K562 (cell line): ENCODE results near the gene ADGRB2. TPM values are rescaled to one million over a fixed set of nuclear protein-coding genes. Genes with fewer than 3 reads are reported as not detected.

Experiments used
- ARNT ChIP-seq, 2 experiments: fragments of 450-650 bp; IDR thresholded peaks; 2 replicates each; pipeline ENCODE4 v1.6.1; 2016; ENCODE audit warnings: mild to moderate bottlenecking in 1 of 2
- BHLHE40 ChIP-seq: IDR thresholded peaks from 2 replicates; pipeline ENCODE4 v1.6.1; 2011; ENCODE audit warnings: low read length, improper control_type of control experiment
- BRD4 ChIP-seq: fragments of 200-600 bp; sonication (generic); IDR thresholded peaks from 2 replicates; pipeline ENCODE4 v1.6.1; 2017; ENCODE audit warnings: inconsistent platforms
- CCNT2 ChIP-seq: IDR thresholded peaks from 2 replicates; pipeline ENCODE4 v1.6.1; 2011; ENCODE audit warnings: borderline replicate concordance, low read depth, mild to moderate bottlenecking, moderate library complexity, mixed read lengths, low read length; ENCODE audit not compliant: insufficient read length; ENCODE audit errors: extremely low read depth
- CEBPB ChIP-seq: fragments of 450-650 bp; IDR thresholded peaks from 2 replicates; pipeline ENCODE4 v1.6.1; 2016; ENCODE audit warnings: missing genetic modification characterization, missing compliant biosample characterization
- CREBBP ChIP-seq: IDR thresholded peaks from one replicate; pipeline ENCODE4 v1.6.1; 2012; ENCODE audit warnings: low read depth, mild to moderate bottlenecking, control low read depth, inconsistent platforms, low read length
- CREM ChIP-seq: IDR thresholded peaks from 2 replicates; pipeline ENCODE4 v1.6.1; 2014; ENCODE audit warnings: antibody characterized with exemption, low read depth
- ETS2 ChIP-seq: IDR thresholded peaks from 2 replicates; pipeline ENCODE4 v1.6.1; 2016; ENCODE audit warnings: borderline replicate concordance, missing genetic modification characterization, mild to moderate bottlenecking, moderate library complexity, missing compliant biosample characterization; ENCODE audit not compliant: poor library complexity, severe bottlenecking
- GTF2F1 ChIP-seq: IDR thresholded peaks from 2 replicates; pipeline ENCODE4 v1.6.1; 2011; ENCODE audit warnings: low read depth, low read length, improper control_type of control experiment
- KDM4B ChIP-seq, 2 experiments: fragments of 450-650 bp in 1 of 2; sonication (generic) in 1 of 2; IDR thresholded peaks; 2 replicates each; pipeline ENCODE4 v1.6.1; 2016 to 2017; ENCODE audit warnings: borderline replicate concordance in 2 of 2, antibody characterized with exemption in 1 of 2, low read depth in 1 of 2, mild to moderate bottlenecking in 1 of 2
- KLF6 ChIP-seq: fragments of 250-450 bp; sonication (Bioruptor Pico); IDR thresholded peaks from 2 replicates; pipeline ENCODE4 v1.4.0; 2020; ENCODE audit warnings: mild to moderate bottlenecking, moderate library complexity, borderline replicate concordance
- LCOR ChIP-seq: sonication (generic); formaldehyde crosslinking; IDR thresholded peaks from 2 replicates; pipeline ENCODE4 v1.8.0; 2022; ENCODE audit warnings: mild to moderate bottlenecking, missing genetic modification reagents
- NFXL1 ChIP-seq: fragments of 450-650 bp; formaldehyde crosslinking; IDR thresholded peaks from 2 replicates; pipeline ENCODE4 v1.4.0; 2021; ENCODE audit warnings: mild to moderate bottlenecking
- NR1H2 ChIP-seq: sonication (generic); formaldehyde crosslinking; IDR thresholded peaks from 2 replicates; pipeline ENCODE4 v1.4.0; 2020; ENCODE audit warnings: mild to moderate bottlenecking, missing genetic modification reagents
- RBM25 ChIP-seq: fragments of 200-400 bp; formaldehyde crosslinking; IDR thresholded peaks from 2 replicates; pipeline ENCODE4 v1.6.1; 2018; ENCODE audit warnings: low read length, low read depth, moderate library complexity; ENCODE audit not compliant: severe bottlenecking
- ZC3H8 ChIP-seq: fragments of 450-650 bp; IDR thresholded peaks from 2 replicates; pipeline ENCODE4 v1.6.1; 2017
- ZNF24 ChIP-seq: fragments of 450-650 bp; IDR thresholded peaks from 2 replicates; pipeline ENCODE4 v1.6.1; 2016
- ZNF3 ChIP-seq: fragments of 250-450 bp; sonication (Bioruptor Pico); IDR thresholded peaks from 2 replicates; pipeline ENCODE4 v1.5.0; 2021; ENCODE audit warnings: mild to moderate bottlenecking, moderate library complexity
- ZNF699 ChIP-seq: fragments of 250-450 bp; sonication (Bioruptor Pico); IDR thresholded peaks from 2 replicates; pipeline ENCODE4 v1.8.0; 2021; ENCODE audit warnings: mild to moderate bottlenecking, moderate library complexity; ENCODE audit not compliant: insufficient replicate concordance
- ZNF830 ChIP-seq: fragments of 250-450 bp; sonication (Bioruptor Pico); IDR thresholded peaks from 2 replicates; pipeline ENCODE4 v1.5.0; 2021; ENCODE audit warnings: mild to moderate bottlenecking
- polyA plus RNA-seq, 8 experiments: library from polyadenylated mRNA; depleted of rRNA in 4 of 8; stranded (reverse) in 5 of 8; unstranded in 3 of 8; fragments of >200 nt; fragmentation: Nextera tagmentation in 2 of 8; fragmentation: Illumina TruSeq in 1 of 8; extraction: Ambion mirVana in 2 of 8; extraction: Trizol in 1 of 8; gene quantifications; 2 replicates each; pipeline versions ENCODE4 v1.2.1 to v1.2.3, GENCODE V29; 2011 to 2014; ENCODE audit warnings: inconsistent platforms in 1 of 8, missing spikeins in 1 of 8
- total RNA-seq, 7 experiments: library from RNA; depleted of rRNA in 6 of 7; stranded (reverse); fragments of >200 nt in 6 of 7; fragmentation: Illumina TruSeq in 2 of 7; extraction: Trizol in 2 of 7; gene quantifications; 2 replicates each; pipeline versions ENCODE4 v1.2.1 to v1.2.3, GENCODE V29; 2011 to 2021; ENCODE audit warnings: low replicate concordance in 1 of 7
- TF ChIP-seq, protein P1 (sequence below): sonication (generic); formaldehyde crosslinking; IDR thresholded peaks from 2 replicates; pipeline ENCODE4 v1.8.0; 2022; ENCODE audit warnings: mild to moderate bottlenecking, missing genetic modification reagents
- TF ChIP-seq, protein P2 (sequence below): fragments of 450-650 bp; formaldehyde crosslinking; IDR thresholded peaks from 2 replicates; pipeline ENCODE4 v1.4.0; 2020; ENCODE audit warnings: mild to moderate bottlenecking
- TF ChIP-seq, protein P3 (sequence below): fragments of 450-650 bp; IDR thresholded peaks from 2 replicates; pipeline ENCODE4 v1.6.1; 2014; ENCODE audit warnings: low read depth, mild to moderate bottlenecking, moderate library complexity, borderline replicate concordance

Gene ADGRB2
- total and polyA plus RNA-seq, 9 of the 15 experiments (the other 6 are each of a cell fraction or from before 2014, with no cell fraction given) = 0.04 to 0.23 (median 0.20) TPM; not detected in 2

DNA sequence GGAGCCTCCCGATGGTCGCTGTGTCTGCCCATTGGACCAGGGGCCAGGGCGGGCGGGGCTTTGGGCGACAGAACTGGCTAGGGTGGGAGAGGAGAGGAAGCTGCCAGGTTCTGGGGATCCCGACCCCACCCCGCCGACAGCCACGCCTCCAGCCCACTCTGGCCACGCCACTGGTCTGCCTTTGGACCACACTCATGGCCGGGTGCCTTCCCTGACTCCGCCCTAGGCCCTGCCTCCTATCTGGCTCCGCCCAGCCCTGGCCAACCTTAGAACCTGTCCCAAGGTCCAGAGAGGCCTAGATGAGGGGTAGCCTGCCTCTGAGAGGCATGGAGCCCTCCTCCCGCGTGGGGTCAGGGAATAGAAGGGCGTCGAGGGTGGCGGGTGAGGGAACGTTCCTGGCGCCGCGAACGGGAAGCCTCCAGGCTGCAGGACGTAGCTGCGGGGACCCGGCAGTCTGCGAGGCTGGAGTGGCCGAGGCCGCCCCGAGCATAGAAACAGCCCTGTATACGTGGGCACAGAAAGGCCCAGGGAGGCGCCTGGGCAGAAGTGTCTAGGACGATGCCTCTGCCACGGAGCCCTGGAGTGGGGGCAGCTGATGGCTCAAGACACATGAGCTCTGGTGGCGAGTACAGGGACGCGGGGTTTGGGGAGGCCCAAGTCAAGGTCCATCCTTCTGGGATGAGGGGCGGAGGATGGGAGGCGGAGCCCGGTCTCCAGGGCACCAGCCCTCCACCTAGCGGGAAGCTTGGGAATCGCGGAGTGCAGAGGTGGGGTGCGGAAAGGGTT lies 48.9 kb downstream of the ADGRB2 start (continued):
- TF ChIP-seq NR1H2 (CRISPR knock-in tag) (no peak), LCOR (CRISPR knock-in tag) (no peak), CREM (0 out of 2 replicates have a peak, but pooled peaks have one; percentile 14), ZNF3 (CRISPR knock-in tag) (no peak), RBM25 (no peak), CCNT2 (no peak), NFXL1 (CRISPR knock-in tag) (no peak), ZC3H8 (no peak), CREBBP (no peak), KLF6 (CRISPR knock-in tag) (no peak), BRD4 (no peak), KDM4B (IDR thresholded peaks at IDR 0.05; ENCODE audit: borderline replicate concordance in 2 of 2, low read depth in 1 of 2) (no peak), GTF2F1 (no peak), ARNT (IDR thresholded peaks at IDR 0.05) (no peak), ZNF830 (CRISPR knock-in tag) (no peak; the same call in 1 of the 2 replicates), ZNF24 (no peak), CEBPB (no peak), ZNF699 (CRISPR knock-in tag) (no peak), ETS2 (tag) (no peak), BHLHE40 (no peak)
- TF ChIP-seq, protein P1, sequence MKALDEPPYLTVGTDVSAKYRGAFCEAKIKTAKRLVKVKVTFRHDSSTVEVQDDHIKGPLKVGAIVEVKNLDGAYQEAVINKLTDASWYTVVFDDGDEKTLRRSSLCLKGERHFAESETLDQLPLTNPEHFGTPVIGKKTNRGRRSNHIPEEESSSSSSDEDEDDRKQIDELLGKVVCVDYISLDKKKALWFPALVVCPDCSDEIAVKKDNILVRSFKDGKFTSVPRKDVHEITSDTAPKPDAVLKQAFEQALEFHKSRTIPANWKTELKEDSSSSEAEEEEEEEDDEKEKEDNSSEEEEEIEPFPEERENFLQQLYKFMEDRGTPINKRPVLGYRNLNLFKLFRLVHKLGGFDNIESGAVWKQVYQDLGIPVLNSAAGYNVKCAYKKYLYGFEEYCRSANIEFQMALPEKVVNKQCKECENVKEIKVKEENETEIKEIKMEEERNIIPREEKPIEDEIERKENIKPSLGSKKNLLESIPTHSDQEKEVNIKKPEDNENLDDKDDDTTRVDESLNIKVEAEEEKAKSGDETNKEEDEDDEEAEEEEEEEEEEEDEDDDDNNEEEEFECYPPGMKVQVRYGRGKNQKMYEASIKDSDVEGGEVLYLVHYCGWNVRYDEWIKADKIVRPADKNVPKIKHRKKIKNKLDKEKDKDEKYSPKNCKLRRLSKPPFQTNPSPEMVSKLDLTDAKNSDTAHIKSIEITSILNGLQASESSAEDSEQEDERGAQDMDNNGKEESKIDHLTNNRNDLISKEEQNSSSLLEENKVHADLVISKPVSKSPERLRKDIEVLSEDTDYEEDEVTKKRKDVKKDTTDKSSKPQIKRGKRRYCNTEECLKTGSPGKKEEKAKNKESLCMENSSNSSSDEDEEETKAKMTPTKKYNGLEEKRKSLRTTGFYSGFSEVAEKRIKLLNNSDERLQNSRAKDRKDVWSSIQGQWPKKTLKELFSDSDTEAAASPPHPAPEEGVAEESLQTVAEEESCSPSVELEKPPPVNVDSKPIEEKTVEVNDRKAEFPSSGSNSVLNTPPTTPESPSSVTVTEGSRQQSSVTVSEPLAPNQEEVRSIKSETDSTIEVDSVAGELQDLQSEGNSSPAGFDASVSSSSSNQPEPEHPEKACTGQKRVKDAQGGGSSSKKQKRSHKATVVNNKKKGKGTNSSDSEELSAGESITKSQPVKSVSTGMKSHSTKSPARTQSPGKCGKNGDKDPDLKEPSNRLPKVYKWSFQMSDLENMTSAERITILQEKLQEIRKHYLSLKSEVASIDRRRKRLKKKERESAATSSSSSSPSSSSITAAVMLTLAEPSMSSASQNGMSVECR (CRISPR knock-in tag) = peak; percentile 74; the same call in 1 of the 2 replicates
- TF ChIP-seq, protein P2, sequence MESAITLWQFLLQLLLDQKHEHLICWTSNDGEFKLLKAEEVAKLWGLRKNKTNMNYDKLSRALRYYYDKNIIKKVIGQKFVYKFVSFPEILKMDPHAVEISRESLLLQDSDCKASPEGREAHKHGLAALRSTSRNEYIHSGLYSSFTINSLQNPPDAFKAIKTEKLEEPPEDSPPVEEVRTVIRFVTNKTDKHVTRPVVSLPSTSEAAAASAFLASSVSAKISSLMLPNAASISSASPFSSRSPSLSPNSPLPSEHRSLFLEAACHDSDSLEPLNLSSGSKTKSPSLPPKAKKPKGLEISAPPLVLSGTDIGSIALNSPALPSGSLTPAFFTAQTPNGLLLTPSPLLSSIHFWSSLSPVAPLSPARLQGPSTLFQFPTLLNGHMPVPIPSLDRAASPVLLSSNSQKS (CRISPR knock-in tag) = no peak
- TF ChIP-seq, protein P3, sequence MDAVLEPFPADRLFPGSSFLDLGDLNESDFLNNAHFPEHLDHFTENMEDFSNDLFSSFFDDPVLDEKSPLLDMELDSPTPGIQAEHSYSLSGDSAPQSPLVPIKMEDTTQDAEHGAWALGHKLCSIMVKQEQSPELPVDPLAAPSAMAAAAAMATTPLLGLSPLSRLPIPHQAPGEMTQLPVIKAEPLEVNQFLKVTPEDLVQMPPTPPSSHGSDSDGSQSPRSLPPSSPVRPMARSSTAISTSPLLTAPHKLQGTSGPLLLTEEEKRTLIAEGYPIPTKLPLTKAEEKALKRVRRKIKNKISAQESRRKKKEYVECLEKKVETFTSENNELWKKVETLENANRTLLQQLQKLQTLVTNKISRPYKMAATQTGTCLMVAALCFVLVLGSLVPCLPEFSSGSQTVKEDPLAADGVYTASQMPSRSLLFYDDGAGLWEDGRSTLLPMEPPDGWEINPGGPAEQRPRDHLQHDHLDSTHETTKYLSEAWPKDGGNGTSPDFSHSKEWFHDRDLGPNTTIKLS = 0 out of 2 replicates have a peak, but pooled peaks have one; percentile 16
